Mucosa of rectum (tissue), 2 donors: Measurements from ENCODE around the gene KCTD16.

Experiments
- H3K27ac ChIP-seq, 2 donors: one replicate each; pipeline ENCODE4 v1.7.0; 2013; ENCODE audit warnings: inconsistent platforms in 2 of 2, low read depth in 2 of 2, low read length in 2 of 2
- H3K27me3 ChIP-seq, 2 donors: one replicate each; pipeline ENCODE4 v1.7.0; 2013; ENCODE audit warnings: low read length in 2 of 2; ENCODE audit not compliant: control insufficient read depth in 2 of 2, insufficient read depth in 2 of 2
- H3K36me3 ChIP-seq, 2 donors: one replicate each; pipeline ENCODE4 v1.7.0; 2013; ENCODE audit warnings: low read length in 2 of 2; ENCODE audit not compliant: control insufficient read depth in 2 of 2, insufficient read depth in 2 of 2
- H3K4me1 ChIP-seq, 2 donors: one replicate each; pipeline ENCODE4 v1.7.0; 2013; ENCODE audit warnings: low read length in 2 of 2, mild to moderate bottlenecking in 1 of 2; ENCODE audit not compliant: control insufficient read depth in 2 of 2, insufficient read depth in 2 of 2
- H3K4me3 ChIP-seq, 2 donors: one replicate each; pipeline ENCODE4 v1.7.0; 2013; ENCODE audit warnings: low read length in 2 of 2
- H3K9ac ChIP-seq, 2 donors: one replicate each; pipeline ENCODE4 v1.7.0; 2013; ENCODE audit warnings: low read length in 2 of 2, low read depth in 1 of 2, mild to moderate bottlenecking in 1 of 2
- H3K9me3 ChIP-seq, 2 donors: one replicate each; pipeline ENCODE4 v1.7.0; 2013; ENCODE audit warnings: low read length in 2 of 2; ENCODE audit not compliant: control insufficient read depth in 2 of 2
- donor health status: healthy.
- donor health status: Normal muscosa, but diverticular disease.

The KCTD16 gene

DNA sequence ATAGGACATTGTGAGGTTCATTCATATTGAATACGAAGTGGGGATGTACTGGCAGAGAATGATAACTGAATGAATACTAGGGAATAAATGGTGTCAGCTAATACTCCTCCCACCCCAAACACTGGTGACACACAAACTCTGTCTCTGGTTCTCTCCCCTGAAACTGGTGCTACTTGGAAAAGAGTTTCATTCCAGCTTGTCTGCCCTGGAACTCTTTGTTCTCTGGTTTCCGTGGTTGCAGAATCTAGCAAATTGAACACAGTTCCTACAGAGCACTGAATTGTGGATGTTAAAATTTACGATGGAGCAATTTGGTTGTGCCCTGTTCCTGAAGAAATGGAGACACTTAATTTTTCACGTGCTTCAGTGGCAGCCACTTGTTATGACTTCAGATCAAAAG, 181.7 kb downstream of the KCTD16 start:
- Histone ChIP-seq H3K36me3 (no peaks in the 10 kb centered on the region), H3K27me3 (no peaks in the 10 kb centered on the region), H3K4me1 (no peaks in the 10 kb centered on the region), H3K27ac (no peak overlapping the region), H3K4me3 (no peak overlapping the region), H3K9me3 (no peaks in the 10 kb centered on the region), H3K9ac (no peak overlapping the region)

DNA sequence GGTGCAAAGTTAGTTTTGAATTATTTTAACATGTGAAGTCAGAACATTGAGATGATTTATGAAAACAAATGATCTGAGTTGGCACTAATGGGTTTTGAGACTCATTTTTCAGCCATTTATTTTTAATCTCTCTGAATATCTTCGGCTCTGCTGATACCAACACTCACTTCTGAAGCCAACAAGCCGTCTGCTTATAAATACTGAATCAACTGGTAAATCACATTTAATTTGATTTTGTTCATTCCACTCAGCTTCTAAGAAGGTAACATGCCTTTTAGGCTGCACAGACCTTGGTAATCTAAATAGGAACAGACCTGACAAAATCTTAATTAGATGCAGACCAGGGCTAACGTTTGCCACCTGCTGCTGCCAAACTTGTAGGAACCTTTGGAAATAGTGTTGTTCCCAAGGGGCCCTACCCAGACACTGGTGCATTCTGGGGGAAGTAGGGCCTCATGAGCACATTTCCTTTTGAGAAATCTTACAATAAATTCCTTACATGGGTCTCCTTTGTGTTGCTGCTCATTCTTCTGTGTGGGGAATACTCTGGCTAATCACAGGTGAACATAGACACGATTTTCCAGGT, 182.2 kb downstream of the KCTD16 start:
- H3K4me1 ChIP-seq = no peaks in the 10 kb centered on the region
- no peak overlapping the region for H3K4me3 ChIP-seq
- H3K9me3 ChIP-seq = no peaks in the 10 kb centered on the region
- H3K36me3 ChIP-seq = no peaks in the 10 kb centered on the region
- H3K27me3 ChIP-seq = no peaks in the 10 kb centered on the region
- H3K9ac ChIP-seq = no peak overlapping the region
- H3K27ac ChIP-seq = no peak overlapping the region

DNA sequence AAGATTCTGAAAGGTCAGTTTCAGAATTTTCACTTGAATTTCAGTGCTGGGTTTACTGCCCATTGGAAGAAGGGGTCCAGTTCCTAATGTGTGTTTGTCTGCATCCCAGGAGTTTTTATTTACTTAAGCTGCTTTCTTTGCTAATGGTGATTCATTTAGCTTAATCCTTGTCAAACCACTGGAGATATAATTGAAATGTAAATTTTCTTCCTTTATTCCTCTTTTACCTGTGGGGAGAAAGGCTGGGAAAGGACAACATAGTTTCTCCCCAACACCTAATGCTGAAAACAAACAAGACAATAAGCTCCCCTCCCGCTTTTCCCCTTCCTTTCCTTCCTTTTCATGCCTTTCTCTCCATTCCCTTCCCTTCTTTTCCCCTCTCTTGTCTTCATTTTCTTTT, 185.8 kb downstream of the KCTD16 start:
- Histone ChIP-seq H3K27ac (no peak overlapping the region), H3K27me3 (no peaks in the 10 kb centered on the region), H3K4me1 (no peaks in the 10 kb centered on the region), H3K9me3 (no peaks in the 10 kb centered on the region), H3K9ac (no peak overlapping the region), H3K36me3 (no peaks in the 10 kb centered on the region), H3K4me3 (no peak overlapping the region)

GRCh38 chr5:144361406-144361805, 190.7 kb downstream of the KCTD16 start:
- Histone ChIP-seq H3K9ac (no peak overlapping the region), H3K9me3 (no peaks in the 10 kb centered on the region), H3K27me3 (no peaks in the 10 kb centered on the region), H3K27ac (no peak overlapping the region), H3K4me1 (no peaks in the 10 kb centered on the region), H3K4me3 (no peak overlapping the region), H3K36me3 (no peaks in the 10 kb centered on the region)

DNA sequence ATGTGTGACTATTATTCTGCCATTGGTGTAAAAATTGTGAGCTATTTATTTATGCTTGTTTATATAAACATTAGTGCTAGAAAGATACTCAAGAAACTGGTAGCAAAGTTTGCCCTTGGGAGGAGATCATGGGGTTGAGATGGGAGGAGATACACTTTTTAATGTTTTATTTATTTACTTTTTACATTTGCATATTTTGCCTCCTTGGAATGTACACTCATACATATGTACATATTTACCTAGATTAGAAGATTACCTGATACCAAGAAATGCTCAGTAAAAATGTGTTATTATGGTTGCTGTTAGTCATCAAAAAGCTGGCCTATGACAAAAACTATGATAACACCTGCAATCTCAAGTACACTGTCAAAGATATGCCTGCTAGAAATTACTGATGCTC, 195.2 kb downstream of the KCTD16 start:
- no peak overlapping the region for H3K4me3 ChIP-seq
- no peak overlapping the region for H3K9ac ChIP-seq
- no peaks in the 10 kb centered on the region for H3K36me3 ChIP-seq
- no peaks in the 10 kb centered on the region for H3K4me1 ChIP-seq
- no peaks in the 10 kb centered on the region for H3K9me3 ChIP-seq
- no peaks in the 10 kb centered on the region for H3K27me3 ChIP-seq
- H3K27ac ChIP-seq = no peak overlapping the region

- no peaks in the 10 kb centered on the region for H3K27me3 ChIP-seq
- no peaks in the 10 kb centered on the region for H3K36me3 ChIP-seq
- H3K9ac ChIP-seq = no peak overlapping the region
- H3K4me3 ChIP-seq = no peak overlapping the region
- no peaks in the 10 kb centered on the region for H3K4me1 ChIP-seq
- H3K9me3 ChIP-seq = no peaks in the 10 kb centered on the region
- no peak overlapping the region for H3K27ac ChIP-seq
Measured at GRCh38 chr5:144367991-144368390, 197.3 kb downstream of the KCTD16 start.

DNA sequence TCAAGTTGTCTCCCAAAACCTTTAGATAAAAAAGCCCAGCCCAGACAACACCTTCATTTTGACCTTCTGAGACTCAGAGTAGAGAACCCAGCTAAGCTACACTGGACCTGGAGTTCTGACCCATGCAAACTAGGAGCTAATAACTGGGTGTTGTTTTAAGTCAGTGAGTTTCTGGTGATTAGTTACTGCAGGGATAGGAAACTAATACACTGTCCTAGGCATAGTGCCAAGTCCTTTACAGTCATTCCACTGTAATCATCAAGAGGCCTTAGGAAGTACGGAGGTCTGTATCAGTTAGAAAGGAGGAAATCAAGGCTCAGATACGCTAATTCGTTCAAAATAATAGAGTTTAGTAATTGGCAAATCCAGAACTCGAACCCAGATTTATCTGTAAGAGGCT, 197.9 kb downstream of the KCTD16 start:
- no peaks in the 10 kb centered on the region for H3K36me3 ChIP-seq
- H3K4me3 ChIP-seq = no peak overlapping the region
- H3K27me3 ChIP-seq = no peaks in the 10 kb centered on the region
- H3K9me3 ChIP-seq = no peaks in the 10 kb centered on the region
- H3K4me1 ChIP-seq = no peaks in the 10 kb centered on the region
- no peak overlapping the region for H3K27ac ChIP-seq
- no peak overlapping the region for H3K9ac ChIP-seq

DNA sequence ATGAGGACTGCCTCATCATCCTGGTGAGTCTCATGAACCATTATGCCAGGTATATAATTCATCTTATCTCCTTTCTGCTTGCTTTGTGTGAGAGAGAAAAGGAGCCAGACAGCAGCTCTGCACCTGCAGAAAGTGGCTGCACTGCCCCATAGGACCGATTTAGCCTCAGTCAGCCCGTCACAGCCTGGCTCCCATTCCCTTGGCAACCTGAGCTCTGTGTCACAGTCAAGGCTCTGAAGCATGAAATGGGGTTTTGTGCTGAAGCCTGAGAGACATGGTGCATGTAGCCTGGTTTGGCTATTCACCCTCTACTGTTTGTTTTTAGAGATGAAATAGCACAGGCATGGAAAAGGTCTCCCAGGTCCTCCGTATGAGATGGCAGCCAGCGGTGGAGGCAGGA, 198.3 kb downstream of the KCTD16 start:
- Histone ChIP-seq H3K27me3 (no peaks in the 10 kb centered on the region), H3K36me3 (no peaks in the 10 kb centered on the region), H3K4me3 (no peak overlapping the region), H3K9ac (no peak overlapping the region), H3K4me1 (no peaks in the 10 kb centered on the region), H3K9me3 (no peaks in the 10 kb centered on the region), H3K27ac (no peak overlapping the region)

- Histone ChIP-seq H3K9me3 (no peaks in the 10 kb centered on the region), H3K27ac (no peak overlapping the region), H3K4me1 (no peaks in the 10 kb centered on the region)
Measured at GRCh38 chr5:144370273-144370672, 199.6 kb downstream of the KCTD16 start.

GRCh38 chr5:144374637-144375036, 204.0 kb downstream of the KCTD16 start:
- H3K9ac ChIP-seq = no peak overlapping the region
- H3K4me3 ChIP-seq = no peak overlapping the region
- no peaks in the 10 kb centered on the region for H3K4me1 ChIP-seq

More at GRCh38 chr5:144370273-144370672, 199.6 kb downstream of the KCTD16 start:
- no peak overlapping the region for H3K4me3 ChIP-seq
- no peaks in the 10 kb centered on the region for H3K27me3 ChIP-seq
- no peak overlapping the region for H3K9ac ChIP-seq
- no peaks in the 10 kb centered on the region for H3K36me3 ChIP-seq

GRCh38 chr5:144377207-144377606, 206.5 kb downstream of the KCTD16 start:
- H3K27ac ChIP-seq = no peak overlapping the region
- H3K4me1 ChIP-seq = no peaks in the 10 kb centered on the region
- H3K27me3 ChIP-seq = no peaks in the 10 kb centered on the region
- H3K36me3 ChIP-seq = no peaks in the 10 kb centered on the region
- no peak overlapping the region for H3K9ac ChIP-seq
- no peak overlapping the region for H3K4me3 ChIP-seq
- H3K9me3 ChIP-seq = no peaks in the 10 kb centered on the region

More at GRCh38 chr5:144374637-144375036, 204.0 kb downstream of the KCTD16 start:
- Histone ChIP-seq H3K9me3 (no peaks in the 10 kb centered on the region), H3K27ac (no peak overlapping the region), H3K36me3 (no peaks in the 10 kb centered on the region), H3K27me3 (no peaks in the 10 kb centered on the region)
